SW480 (cell line): ENCODE results near the gene BEST2.

Source experiments
- DNase-seq: peaks from one replicate; pipeline ENCODE4 v3.0.0-alpha.2; 2016; ENCODE audit warnings: low spot score

Gene BEST2

GRCh38 chr19:12800923-12801465 is 49.4 kb downstream of the BEST2 start:
- no peak for DNase-seq

- DNase-seq = peak; percentile 82
Observed at GRCh38 chr19:12801466-12802266, 50.1 kb downstream of the BEST2 start, which contains the start of the genes PRDX2 and THSD8. Gene PRDX2 (minus strand): TSS chr19:12801800. CDS start chr19:12801261, 539 bp downstream. Gene THSD8 (plus strand): TSS chr19:12802069. CDS start chr19:12802072, 3 bp downstream.

DNA sequence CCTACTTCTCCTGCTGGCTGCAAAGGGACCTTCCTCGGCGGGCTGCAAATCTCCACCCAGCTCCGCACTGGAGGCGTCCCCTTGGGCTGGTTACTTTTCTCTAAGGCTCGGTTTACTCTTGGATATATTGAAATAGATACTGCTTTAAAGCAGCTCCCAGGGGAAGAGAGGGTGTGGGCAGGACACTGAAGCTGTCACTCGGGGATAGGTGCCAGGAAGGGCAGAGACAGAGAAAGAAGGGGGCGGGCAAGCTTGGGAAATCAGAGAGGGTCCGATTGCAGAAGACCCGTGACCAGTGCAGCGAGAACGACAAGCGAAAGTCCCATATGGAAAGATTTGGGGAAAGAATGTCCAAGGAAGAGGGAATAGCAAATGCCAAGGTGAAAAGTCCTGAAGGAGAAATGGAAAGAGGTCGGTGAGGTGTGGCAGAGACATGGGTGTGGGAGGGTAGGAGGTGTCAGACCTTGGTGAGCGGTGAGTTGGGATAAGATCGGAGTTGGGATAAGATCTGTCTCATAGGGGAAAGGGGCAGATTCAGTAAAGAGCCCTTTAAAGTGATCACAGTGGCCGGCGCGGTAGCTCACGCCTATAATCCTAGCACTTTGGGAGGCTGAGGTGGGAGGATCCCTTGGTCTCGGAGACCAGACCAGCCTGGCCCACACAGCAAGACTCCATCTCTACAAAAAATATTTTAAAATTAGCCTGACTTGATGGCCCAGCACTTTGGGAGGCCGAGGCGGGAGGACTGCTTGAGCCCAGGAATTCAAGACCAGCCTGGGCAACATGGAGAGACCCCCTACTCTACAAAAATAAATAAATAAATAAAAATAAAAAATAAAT is 50.9 kb downstream of the BEST2 start:
- no peak for DNase-seq

GRCh38 chr19:12804051-12804450 is 52.5 kb downstream of the BEST2 start:
- DNase-seq = no peak

DNA sequence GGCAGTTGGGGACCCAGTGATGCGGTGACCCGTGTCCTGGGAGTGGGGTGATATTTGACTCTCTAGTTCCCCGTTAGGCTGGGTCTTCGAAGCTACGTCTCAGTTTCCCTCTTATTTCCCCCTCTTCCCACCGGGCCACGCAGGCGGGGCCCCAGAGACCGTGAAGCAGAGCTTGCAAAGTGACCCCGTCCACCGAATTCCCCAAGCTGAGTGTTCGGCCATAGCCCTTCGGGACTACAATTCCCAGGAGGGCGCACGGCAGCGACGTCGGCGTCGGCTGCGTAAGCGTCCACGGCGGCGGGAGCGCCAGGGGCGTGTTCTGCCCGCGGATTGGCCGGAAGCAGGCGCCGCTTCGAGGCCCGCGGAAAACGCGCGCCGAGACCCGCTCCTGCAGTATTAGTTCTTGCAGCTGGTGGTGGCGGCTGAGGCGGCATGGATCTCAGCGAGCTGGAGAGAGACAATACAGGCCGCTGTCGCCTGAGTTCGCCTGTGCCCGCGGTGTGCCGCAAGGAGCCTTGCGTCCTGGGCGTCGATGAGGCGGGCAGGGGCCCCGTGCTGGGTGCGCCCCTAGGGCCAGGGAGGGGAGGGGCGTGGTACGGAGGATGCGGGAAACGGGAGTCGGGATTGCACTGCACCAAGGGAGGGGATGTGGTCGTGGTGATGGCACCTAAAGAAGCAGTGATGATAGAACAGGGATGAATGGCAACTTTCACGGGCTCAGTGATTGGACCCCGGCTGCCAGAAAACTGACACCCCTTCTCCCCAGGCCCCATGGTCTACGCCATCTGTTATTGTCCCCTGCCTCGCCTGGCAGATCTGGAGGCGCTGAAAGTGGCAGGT is 54.9 kb downstream of the BEST2 start, which contains the start of gene RNASEH2A:
RNASEH2A (plus strand) TSS at position 343 of the 840 bp plus-strand sequence; CDS start at position 433, 90 bp downstream.
- peak; percentile 86 for DNase-seq
